MM.1S (cell line): ENCODE measurements around the gene YPEL4.

Experiments used
- DNase-seq: peaks from one replicate; pipeline ENCODE4 v3.0.0-alpha.2; 2015
- H2AFZ ChIP-seq: fragments of 300-600 bp; sonication (generic); 2 replicates; pipeline ENCODE4 v1.6.0; 2016; ENCODE audit warnings: antibody characterized with exemption, low read length
- H3F3A ChIP-seq: fragments of 300-600 bp; sonication (generic); 2 replicates; pipeline ENCODE4 v1.6.1; 2016; ENCODE audit warnings: mild to moderate bottlenecking, antibody characterized with exemption, low read length, moderate library complexity, mixed read lengths; ENCODE audit not compliant: insufficient read depth
- H3K27ac ChIP-seq: fragments of 300-600 bp; sonication (generic); 2 replicates; pipeline ENCODE4 v1.5.1; 2016; ENCODE audit warnings: mild to moderate bottlenecking, low read length
- H3K27me3 ChIP-seq: fragments of 300-600 bp; sonication (generic); replicated peaks from 2 replicates; pipeline ENCODE4 v1.6.0; 2016; ENCODE audit warnings: low read length; ENCODE audit not compliant: insufficient read depth
- H3K36me3 ChIP-seq: fragments of 300-600 bp; sonication (generic); replicated peaks from 2 replicates; pipeline ENCODE4 v1.6.1; 2016; ENCODE audit warnings: mild to moderate bottlenecking, low read length, mixed read lengths; ENCODE audit not compliant: insufficient read depth
- H3K4me1 ChIP-seq: fragments of 300-600 bp; sonication (generic); 2 replicates; pipeline ENCODE4 v1.6.1; 2016; ENCODE audit warnings: low read length, mixed read lengths
- H3K4me2 ChIP-seq: fragments of 300-600 bp; sonication (generic); 2 replicates; pipeline ENCODE4 v1.6.0; 2016; ENCODE audit warnings: low read depth, low read length
- H3K4me3 ChIP-seq: fragments of 300-600 bp; sonication (generic); 2 replicates; pipeline ENCODE4 v1.5.1; 2016; ENCODE audit warnings: low read length, mixed read lengths
- H3K79me2 ChIP-seq: fragments of 300-600 bp; sonication (generic); 2 replicates; pipeline ENCODE4 v1.6.1; 2016; ENCODE audit warnings: mixed run types, low read length, mixed read lengths
- H3K9ac ChIP-seq: fragments of 300-600 bp; sonication (generic); 2 replicates; pipeline ENCODE4 v1.6.1; 2016; ENCODE audit warnings: low read length, mixed read lengths
- H3K9me2 ChIP-seq: fragments of 300-600 bp; sonication (generic); replicated peaks from 2 replicates; pipeline ENCODE4 v1.6.1; 2016; ENCODE audit warnings: mild to moderate bottlenecking, low read length, mixed read lengths; ENCODE audit not compliant: insufficient read depth
- H3K9me3 ChIP-seq: fragments of 300-600 bp; sonication (generic); replicated peaks from 2 replicates; pipeline ENCODE4 v1.6.1; 2016; ENCODE audit warnings: mild to moderate bottlenecking, low read length, mixed read lengths; ENCODE audit not compliant: insufficient read depth
- H4K20me1 ChIP-seq: fragments of 300-600 bp; sonication (generic); 2 replicates; pipeline ENCODE4 v1.6.1; 2016; ENCODE audit warnings: mild to moderate bottlenecking, low read length, moderate library complexity, mixed read lengths; ENCODE audit not compliant: insufficient read depth
- CTCF ChIP-seq: fragments of 300-600 bp; sonication (generic); IDR thresholded peaks from 2 replicates; pipeline ENCODE4 v1.5.1; 2016; ENCODE audit warnings: antibody characterized with exemption, low read length, mixed read lengths
- EZH2 ChIP-seq: fragments of 300-600 bp; sonication (generic); optimal IDR thresholded peaks from 2 replicates; pipeline ENCODE3; 2017; ENCODE audit warnings: low read depth, mild to moderate bottlenecking, antibody characterized with exemption, low read length, mixed read lengths
- EZH2phosphoT487 ChIP-seq: fragments of 300-600 bp; sonication (generic); IDR thresholded peaks from 2 replicates; pipeline ENCODE4 v1.6.1; 2018; ENCODE audit warnings: antibody characterized with exemption, low read length

The YPEL4 gene

DNA sequence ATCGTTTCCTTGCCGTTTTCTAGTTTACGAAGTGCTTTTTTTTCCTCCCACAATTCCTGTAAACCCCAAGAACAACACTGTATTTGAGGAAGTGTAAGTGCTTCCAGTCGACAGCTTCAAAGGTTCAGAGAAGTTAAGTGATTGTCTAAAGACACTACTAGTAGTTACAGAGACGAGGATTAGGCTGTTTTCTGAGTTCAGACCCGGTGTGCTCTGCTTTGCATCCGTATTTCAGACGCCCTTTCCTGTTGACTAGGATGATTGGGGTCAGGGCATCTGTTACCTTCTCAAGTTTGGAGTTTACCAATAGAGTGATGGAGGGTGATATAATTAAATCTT is 8.3 kb upstream of the YPEL4 start:
- peak overlapping the region; percentile 7; the same call in 1 of the 2 replicates for H3K27ac ChIP-seq
- H3F3A ChIP-seq: no peaks in the 10 kb centered on the region
- H4K20me1 ChIP-seq: no peaks in the 10 kb centered on the region
- H3K4me2 ChIP-seq: peak overlapping the region; percentile 80
- no peaks in the 10 kb centered on the region for H3K36me3 ChIP-seq
- no peaks in the 10 kb centered on the region for H3K9me3 ChIP-seq
- peaks cover 7% of the 10 kb centered on the region for H3K4me1 ChIP-seq
- H3K9ac ChIP-seq: peak overlapping the region; percentile 52
- H2AFZ ChIP-seq: peak overlapping the region; percentile 31; the same call in 1 of the 2 replicates
- no peak for DNase-seq
- TF ChIP-seq CTCF (no peak), EZH2phosphoT487 (no peak), EZH2 (no peak)
- peak overlapping the region; percentile 79 for H3K4me3 ChIP-seq
- peaks cover 37% of the 10 kb centered on the region for H3K79me2 ChIP-seq
- H3K27me3 ChIP-seq: no peaks in the 10 kb centered on the region
- no peaks in the 10 kb centered on the region for H3K9me2 ChIP-seq

GRCh38 chr11:57657194-57658022 is 7.7 kb upstream of the YPEL4 start, which contains the start of gene CLP1:
Gene CLP1 (plus strand): TSS chr11:57657762. CDS start chr11:57659477, 1,715 bp downstream.
- Histone ChIP-seq H3K27me3 (no peaks in the 10 kb centered on the region), H3K9me3 (no peaks in the 10 kb centered on the region), H3K4me1 (peaks cover 7% of the 10 kb centered on the region), H3K9me2 (no peaks in the 10 kb centered on the region), H3K36me3 (no peaks in the 10 kb centered on the region), H4K20me1 (no peaks in the 10 kb centered on the region), H3K79me2 (peaks cover 37% of the 10 kb centered on the region), H3K9ac (peak within 1 kb of the TSS; percentile 60), H2AFZ (peak within 1 kb of the TSS; percentile 56), H3K4me3 (peak within 1 kb of the TSS; percentile 79), H3K27ac (peak within 1 kb of the TSS; percentile 28; the same call in 1 of the 2 replicates), H3F3A (no peaks in the 10 kb centered on the region), H3K4me2 (peak within 1 kb of the TSS; percentile 90)
- TF ChIP-seq EZH2: no peak
- peak; percentile 99 for DNase-seq

DNA sequence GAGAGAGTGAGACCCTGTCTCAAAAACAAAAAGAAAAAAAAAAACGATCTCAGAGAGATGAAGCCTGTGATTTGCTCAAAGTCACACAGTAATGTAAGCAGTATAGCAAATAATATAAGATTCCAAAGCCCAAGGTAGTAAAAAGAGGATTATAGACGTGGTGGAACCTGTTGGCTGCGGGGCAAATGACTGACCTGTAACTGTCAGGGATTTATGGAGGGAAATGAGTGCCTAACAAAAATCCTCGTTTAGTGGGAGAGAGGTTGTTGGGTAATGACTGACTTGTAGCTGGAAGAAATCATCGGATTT is 7.1 kb upstream of the YPEL4 start:
- H3K4me3 ChIP-seq: peak overlapping the region; percentile 79
- H3K9me2 ChIP-seq: no peaks in the 10 kb centered on the region
- H3F3A ChIP-seq: no peaks in the 10 kb centered on the region
- DNase-seq: no peak
- H3K27ac ChIP-seq: peak overlapping the region; percentile 28; the same call in 1 of the 2 replicates
- H3K9me3 ChIP-seq: no peaks in the 10 kb centered on the region
- H3K4me2 ChIP-seq: peak overlapping the region; percentile 90
- no peaks in the 10 kb centered on the region for H3K27me3 ChIP-seq
- TF ChIP-seq EZH2phosphoT487 (no peak), CTCF (no peak), EZH2 (no peak)
- H4K20me1 ChIP-seq: no peaks in the 10 kb centered on the region
- peak overlapping the region; percentile 60; the same call in 1 of the 2 replicates for H3K9ac ChIP-seq
- H3K36me3 ChIP-seq: no peaks in the 10 kb centered on the region
- H3K4me1 ChIP-seq: peaks cover 7% of the 10 kb centered on the region
- peaks cover 37% of the 10 kb centered on the region for H3K79me2 ChIP-seq
- peak overlapping the region; percentile 56 for H2AFZ ChIP-seq

DNA sequence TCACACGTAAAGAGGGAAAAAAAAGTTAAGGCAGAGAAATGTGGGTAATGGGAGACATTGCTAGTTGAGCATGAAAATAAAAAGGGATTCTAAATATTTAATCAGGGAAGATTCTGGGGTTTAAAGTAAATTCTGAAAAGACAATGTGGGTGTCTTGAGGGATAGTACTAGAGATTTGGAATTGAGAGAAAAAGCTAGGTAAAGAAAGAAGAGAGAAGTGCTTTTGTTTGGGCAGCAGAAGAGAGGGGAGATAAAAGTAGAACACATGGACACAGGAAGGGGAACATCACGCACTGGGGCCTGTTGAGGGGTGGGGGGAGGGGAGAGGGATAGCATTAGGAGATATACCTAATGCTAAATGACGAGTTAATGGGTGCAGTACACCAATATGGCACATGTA is 3.5 kb upstream of the YPEL4 start:
- peaks cover 7% of the 10 kb centered on the region for H3F3A ChIP-seq
- H3K9ac ChIP-seq: no peak overlapping the region
- TF ChIP-seq EZH2: no peak
- no peak for TF ChIP-seq EZH2phosphoT487
- no peak for TF ChIP-seq CTCF
- H3K4me2 ChIP-seq: peak overlapping the region; percentile 35
- peaks cover 19% of the 10 kb centered on the region for H3K4me1 ChIP-seq
- no peaks in the 10 kb centered on the region for H3K9me2 ChIP-seq
- DNase-seq: no peak
- H3K9me3 ChIP-seq: no peaks in the 10 kb centered on the region
- H2AFZ ChIP-seq: peak overlapping the region; percentile 59
- no peaks in the 10 kb centered on the region for H4K20me1 ChIP-seq
- H3K4me3 ChIP-seq: 0 out of 2 replicates have a peak overlapping the region, but pooled peaks have one; percentile 22
- no peaks in the 10 kb centered on the region for H3K36me3 ChIP-seq
- H3K79me2 ChIP-seq: peaks cover 6% of the 10 kb centered on the region
- H3K27me3 ChIP-seq: peaks cover 10% of the 10 kb centered on the region
- no peak overlapping the region for H3K27ac ChIP-seq
